ENCODE results near the gene EPHA6. TPM values are rescaled to one million over a fixed set of nuclear protein-coding genes. Genes with fewer than 3 reads are reported as not detected.
A peak's percentile ranks its signal among the peaks of the same experiment; 100 is the strongest.
"Not testable (repeated sequence)": the region's sequence is repeated elsewhere in the genome, so short reads cannot be mapped to it uniquely, and the experiment has no call there.

The EPHA6 gene
- polyA plus RNA-seq, 3 donors, result 0.73 to 0.96 (median 0.74) TPM

DNA sequence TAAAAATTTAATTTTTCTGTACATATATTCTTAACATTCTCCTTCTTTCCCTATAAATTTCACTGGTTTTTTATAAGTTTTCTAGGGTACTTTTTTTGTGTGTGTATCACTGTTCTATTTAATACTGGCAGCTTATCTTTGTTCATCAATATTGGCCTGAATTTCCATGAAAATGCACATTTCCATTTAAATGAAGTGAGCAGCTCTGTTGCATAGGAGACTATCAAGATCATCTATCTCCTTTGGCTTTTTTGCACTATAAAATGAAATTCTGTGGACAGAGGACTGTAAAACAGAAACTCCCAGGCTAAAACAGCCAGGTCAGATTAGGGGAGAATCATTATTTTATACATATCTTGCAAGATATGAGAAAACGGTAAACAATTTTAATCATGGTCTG lies 673.2 kb downstream of the EPHA6 start:
- no peak for DNase-seq (ENCODE audit: extremely low read depth in 1 of 11, low read depth in 9 of 11, low spot score in 4 of 11)

DNA sequence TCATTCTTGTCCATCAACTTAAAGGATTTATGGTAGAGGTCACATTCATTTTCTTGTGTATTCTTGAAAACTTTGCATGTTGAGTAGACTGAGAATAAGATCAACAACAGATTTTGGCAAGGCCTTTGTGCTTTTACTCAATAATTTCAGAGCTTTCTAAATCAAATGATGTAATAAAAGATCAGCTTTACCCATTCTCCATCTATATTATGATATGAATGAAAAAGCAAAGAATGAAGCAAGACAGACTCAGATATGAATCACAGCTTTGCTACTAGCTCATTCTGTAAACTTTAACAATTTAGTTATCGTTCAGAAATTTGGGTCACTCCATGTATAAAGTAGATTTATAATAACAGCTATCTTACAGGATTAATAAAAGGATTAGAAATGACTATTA lies 674.3 kb downstream of the EPHA6 start:
- no peak for DNase-seq (ENCODE audit: extremely low read depth in 1 of 11, low read depth in 9 of 11, low spot score in 4 of 11)

DNA sequence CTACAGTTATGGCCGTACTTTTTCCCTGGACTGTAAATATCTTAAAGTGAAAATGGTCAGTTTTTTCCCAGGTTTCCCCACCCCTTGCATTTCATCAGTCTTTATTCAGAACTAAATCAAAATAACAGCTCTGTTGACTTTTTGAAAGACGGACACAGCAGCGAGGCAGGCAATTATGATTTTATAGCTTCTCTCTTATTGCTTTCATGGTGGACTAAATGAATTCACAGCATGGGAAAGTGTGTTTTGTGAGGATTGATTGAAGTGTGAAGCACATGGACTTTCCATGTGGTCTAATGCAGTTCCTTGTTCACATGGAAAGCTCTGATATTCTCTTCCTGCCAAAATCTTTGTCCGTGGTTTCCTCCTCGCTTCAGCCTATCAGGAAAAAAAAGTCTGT lies 681.5 kb downstream of the EPHA6 start:
- no peak for DNase-seq (ENCODE audit: extremely low read depth in 1 of 11, low read depth in 9 of 11, low spot score in 4 of 11)

DNA sequence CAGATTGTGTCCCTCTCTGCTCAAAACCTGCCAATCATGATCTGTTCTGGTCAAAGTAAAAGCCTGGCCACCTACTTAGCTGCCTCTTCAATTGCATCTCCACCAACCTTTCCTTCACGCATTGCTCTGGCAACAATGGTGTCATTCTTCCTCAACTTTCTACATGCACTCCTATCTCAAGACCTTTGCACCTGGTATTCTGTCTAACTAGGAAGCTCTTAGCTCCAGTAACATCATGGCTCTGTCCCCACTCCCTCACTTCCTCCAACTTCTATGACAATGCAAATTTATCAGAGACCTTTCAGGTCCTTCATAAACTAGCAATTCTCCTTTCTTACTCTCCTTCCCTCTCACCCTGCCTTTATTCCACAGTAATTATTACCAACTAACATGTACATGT lies 682.7 kb downstream of the EPHA6 start:
- DNase-seq (ENCODE audit: extremely low read depth in 1 of 11, low read depth in 9 of 11, low spot score in 4 of 11), result no peak

DNA sequence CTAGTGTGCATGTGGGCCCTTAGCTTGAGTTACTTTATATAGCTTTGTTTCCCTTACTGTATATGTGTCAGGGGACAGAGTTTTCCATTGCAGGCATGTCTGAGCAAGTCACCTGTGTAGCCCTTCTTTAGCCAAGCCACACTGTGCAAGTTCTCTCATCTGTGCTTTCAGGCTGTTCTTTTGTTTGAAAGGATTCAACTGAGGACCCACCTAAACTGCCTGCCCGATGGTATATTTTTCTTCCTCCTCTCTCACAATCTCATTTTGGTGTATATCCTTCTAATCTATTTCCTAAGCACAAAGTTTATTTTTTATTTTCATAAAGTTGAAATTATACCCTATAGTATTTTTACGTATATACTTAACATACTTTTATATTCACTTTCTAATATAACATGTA lies 690.1 kb downstream of the EPHA6 start:
- no peak for DNase-seq (ENCODE audit: extremely low read depth in 1 of 11, low read depth in 9 of 11, low spot score in 4 of 11)

DNA sequence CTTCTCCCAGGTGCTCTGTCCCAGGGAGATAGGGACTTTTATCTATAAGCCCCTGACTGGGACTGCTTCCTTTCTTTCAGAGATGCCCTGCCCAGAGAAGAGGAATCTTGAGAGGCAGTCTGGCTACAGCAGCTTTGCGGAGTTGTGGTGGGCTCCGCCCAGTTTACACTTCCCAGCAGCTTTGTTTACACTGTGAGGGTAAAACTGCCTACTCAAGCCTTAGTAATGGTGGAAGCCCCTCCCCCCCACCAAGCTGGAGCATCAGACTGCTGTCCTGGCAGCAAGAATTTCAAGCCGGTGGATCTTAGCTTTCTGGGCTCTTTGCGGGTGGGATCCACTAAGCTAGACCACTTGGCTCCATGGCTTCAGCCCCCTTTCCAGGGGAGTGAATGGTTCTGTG lies 696.4 kb downstream of the EPHA6 start:
- no peak for DNase-seq (ENCODE audit: extremely low read depth in 1 of 11, low read depth in 9 of 11, low spot score in 4 of 11)

DNA sequence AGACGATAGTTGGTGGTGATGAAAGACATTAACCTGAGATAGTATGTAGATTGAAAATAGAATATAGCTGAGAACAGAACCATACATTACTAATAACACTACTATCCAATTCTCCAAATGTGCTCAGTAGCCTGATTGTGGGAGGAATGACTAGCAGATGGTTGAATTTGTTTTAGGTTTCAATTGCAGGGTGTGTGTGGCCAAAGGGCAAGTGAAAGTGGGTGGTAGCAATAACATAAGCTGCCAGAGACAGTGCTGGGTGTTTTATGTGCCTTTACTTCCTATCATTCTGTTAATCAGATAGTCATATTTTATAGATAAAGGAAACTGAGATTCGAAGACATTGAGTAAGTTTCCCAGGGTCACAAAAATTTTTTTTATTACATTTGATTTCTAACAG lies 700.7 kb downstream of the EPHA6 start:
- no peak for DNase-seq (ENCODE audit: extremely low read depth in 1 of 11, low read depth in 9 of 11, low spot score in 4 of 11)

DNA sequence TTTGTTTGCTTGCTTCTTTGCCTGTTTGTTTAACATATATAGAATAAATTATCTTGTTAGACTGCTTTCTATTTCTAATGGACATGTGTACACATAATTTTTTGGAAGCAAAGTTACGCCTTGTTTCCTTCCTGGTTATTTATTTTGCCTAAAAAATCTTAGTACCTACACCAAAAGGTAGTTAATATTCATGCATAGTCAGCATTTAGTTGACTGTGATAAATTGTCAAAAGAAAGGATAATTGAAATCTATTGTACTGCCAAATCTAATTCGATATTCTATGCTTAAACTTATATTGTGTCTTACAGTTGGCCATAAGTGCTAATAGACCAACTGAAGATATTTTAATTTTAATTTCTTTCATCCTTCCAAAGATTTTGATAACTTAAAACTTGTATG lies 716.3 kb downstream of the EPHA6 start:
- no peak for DNase-seq (ENCODE audit: extremely low read depth in 1 of 11, low read depth in 9 of 11, low spot score in 4 of 11)

DNA sequence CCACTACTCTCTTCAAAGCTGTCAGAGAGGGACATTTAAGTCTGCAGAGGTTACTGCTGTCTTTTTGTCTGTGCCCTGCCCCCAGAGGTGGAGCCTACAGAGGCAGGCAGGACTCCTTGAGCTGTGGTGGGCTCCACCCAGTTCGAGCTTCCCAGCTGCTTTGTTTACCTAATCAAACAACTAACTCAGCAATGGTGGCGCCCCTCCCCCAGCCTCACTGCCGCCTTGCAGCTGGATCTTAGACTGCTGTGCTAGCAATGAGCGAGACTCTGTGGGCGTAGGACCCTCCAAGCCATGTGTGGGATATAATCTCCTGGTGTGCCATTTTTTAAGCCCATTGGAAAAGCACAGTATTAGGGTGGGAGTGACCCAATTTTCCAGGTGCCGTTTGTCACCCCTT lies 733.2 kb downstream of the EPHA6 start:
- not testable (repeated sequence) for DNase-seq (ENCODE audit: extremely low read depth in 1 of 11, low read depth in 9 of 11, low spot score in 4 of 11)

DNA sequence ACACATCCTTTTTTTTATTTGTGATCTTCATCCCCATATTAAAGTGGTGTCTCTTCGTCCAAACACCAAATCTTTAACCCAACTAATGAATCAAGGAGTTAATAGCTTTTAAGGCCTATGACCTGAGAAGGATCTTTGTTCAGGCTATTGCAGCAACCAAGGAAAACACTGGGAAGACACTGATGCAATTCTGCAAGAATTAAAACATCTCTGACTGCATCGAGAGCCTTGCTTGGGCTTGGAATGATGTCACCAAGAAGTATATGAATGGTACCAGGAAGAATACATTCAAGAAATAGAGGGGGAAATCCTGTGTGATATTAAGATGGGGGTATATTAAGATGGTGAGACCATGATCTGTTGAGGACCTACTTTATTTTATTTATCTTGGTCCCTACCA lies 736.0 kb downstream of the EPHA6 start:
- DNase-seq (ENCODE audit: extremely low read depth in 1 of 11, low read depth in 9 of 11, low spot score in 4 of 11), result no peak

DNA sequence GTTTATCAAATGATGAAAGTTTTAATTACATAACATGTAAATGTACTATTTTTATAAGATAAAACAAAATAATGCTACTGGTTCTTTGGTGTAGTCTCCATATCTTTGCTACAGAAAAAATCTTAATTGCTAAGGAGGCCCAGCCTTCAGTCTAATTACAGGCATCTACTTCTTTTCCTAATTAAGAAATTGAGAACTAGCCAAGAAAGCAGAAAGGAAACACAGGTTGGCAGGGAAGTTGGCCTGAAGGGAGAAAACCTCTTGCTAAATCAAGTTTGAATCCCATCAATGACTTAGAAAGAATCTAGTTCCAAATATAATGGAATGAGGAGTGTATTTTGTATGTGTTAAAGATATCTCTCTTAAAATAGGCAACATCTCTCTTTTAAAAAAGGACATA lies 737.8 kb downstream of the EPHA6 start:
- no peak for DNase-seq (ENCODE audit: extremely low read depth in 1 of 11, low read depth in 9 of 11, low spot score in 4 of 11)

DNA sequence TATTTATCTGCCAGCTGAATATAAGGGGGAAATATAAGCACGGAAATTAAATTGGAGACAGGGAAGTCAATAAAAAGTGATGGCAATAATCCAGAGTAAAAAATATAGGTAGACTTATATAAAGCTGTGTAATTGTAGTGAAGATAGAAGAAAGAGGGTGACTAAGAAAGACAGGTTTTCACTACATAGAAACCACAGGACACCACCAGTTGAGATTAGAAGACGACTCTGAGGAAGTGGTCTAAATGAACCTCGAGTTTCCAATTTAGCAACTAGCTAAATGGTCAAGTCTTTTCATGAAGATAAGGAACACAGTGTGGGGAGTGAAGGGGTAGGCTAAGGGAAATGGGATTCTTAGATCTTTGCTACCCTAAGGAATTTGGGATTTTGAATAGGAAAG lies 761.3 kb downstream of the EPHA6 start:
- DNase-seq (ENCODE audit: extremely low read depth in 1 of 11, low read depth in 9 of 11, low spot score in 4 of 11), result no peak

DNA sequence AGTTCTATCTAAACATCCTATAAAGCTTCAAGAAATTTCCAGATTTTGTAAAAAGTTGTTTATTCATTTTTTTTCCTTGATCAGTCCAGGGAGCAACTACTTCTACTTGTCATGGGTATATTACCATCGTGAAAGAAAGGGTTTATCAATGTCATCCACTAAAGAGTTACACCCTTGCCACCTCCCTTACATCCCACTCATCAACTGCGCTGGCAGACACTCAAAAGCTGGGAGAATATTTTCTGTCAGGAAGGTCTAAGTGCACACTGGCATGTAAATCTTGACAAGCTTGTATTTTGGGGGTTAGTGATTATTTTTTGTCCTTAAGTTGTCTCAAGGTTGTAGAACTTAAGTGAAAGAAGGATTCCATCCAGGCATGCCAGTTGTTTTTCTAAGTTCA lies 761.8 kb downstream of the EPHA6 start:
- no peak for DNase-seq (ENCODE audit: extremely low read depth in 1 of 11, low read depth in 9 of 11, low spot score in 4 of 11)

DNA sequence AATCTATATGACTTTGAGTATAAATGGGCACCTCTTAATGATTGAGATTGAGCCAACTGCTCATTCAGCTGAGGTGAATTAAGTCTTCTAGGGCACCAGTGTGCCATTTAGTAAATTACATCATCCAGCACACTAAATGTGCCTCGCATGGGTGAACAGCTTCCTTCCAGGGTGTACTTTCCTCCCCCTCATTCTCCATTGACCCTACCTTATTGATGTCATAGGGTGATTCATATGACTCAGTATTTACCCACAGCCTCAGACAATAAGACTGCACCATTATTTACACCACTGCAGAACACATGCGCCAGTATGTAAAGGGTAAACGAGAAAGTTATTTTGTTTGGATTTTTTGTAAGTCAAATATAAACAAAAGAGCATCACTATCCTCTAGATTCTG lies 765.0 kb downstream of the EPHA6 start:
- DNase-seq (ENCODE audit: extremely low read depth in 1 of 11, low read depth in 9 of 11, low spot score in 4 of 11), result peak in 10 of 11 donors; percentile 10 to 60 (median 34)

DNA sequence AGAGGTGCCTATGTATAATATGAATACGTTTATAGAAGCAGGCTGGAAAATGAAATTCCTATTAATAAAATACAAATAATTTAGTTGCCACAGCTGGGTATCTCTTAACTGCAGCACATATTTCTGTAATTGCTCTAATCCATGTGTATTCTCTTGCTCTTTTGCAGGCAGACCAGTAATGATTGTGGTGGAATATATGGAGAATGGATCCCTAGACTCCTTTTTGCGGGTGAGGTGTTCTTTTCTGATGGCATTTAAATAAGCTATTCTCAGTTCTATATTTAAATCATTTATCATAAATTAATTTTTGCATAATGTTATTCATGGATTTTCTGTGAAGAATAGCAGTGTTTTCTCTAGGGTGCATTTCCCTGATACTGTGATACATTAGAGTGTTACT lies 796.2 kb downstream of the EPHA6 start:
- no peak for DNase-seq (ENCODE audit: extremely low read depth in 1 of 11, low read depth in 9 of 11, low spot score in 4 of 11)

DNA sequence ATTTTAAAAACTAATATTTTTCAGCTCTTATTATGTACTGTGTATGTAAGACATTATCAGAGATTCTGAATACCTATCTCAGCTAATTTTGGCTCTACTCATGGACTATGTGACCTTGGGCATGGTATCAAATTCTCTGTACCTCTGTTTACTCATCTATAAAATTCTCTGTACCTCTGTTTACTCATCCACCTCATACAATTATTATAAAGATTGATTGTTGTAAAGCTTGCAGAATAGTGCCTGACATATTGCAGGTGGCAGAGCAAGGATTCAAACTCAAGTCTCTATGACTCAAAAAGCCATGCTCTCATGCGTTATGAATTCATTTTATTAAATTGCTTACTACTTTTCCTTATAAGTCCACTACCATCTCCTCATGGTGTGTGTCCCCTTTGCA lies 798.2 kb downstream of the EPHA6 start:
- DNase-seq (ENCODE audit: extremely low read depth in 1 of 11, low read depth in 9 of 11, low spot score in 4 of 11), result no peak

DNA sequence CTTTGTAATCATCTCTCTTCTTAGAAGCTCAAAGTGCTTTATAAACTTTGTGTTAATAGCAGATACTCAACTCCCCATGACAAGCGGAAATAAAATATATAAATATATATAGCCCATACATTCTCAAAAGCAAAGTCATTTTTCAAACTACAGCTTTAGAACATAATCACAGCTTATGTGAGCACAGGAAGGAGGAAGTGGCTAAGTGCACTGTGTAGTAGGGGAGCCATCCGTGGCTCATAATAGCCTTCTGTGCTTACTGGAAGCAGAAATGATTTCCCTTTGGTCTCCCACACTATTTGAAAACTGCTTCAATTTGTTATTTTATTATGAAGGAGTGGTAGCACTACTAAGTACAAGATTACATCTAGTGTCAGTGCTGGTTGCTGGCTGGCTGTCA lies 798.7 kb downstream of the EPHA6 start:
- DNase-seq (ENCODE audit: extremely low read depth in 1 of 11, low read depth in 9 of 11, low spot score in 4 of 11), result no peak

DNA sequence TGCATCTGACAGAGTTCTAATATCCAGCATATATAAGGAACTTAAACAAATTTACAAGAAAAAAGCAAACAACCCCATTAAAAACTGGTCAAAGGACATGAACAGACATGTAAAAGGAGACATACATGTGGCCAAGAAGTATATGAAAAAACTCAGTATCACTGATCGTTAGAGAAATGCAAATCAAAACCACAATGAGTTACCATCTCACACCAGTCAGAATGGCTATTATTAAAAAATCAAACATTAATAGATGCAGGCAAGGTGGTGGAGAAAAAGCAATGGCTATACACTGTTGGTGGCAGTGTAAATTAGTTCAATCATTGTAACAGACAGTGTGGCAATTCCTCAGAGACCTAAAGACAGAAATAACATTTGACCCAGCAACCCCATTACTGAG lies 806.1 kb downstream of the EPHA6 start:
- not testable (repeated sequence) for DNase-seq (ENCODE audit: extremely low read depth in 1 of 11, low read depth in 9 of 11, low spot score in 4 of 11)

DNA sequence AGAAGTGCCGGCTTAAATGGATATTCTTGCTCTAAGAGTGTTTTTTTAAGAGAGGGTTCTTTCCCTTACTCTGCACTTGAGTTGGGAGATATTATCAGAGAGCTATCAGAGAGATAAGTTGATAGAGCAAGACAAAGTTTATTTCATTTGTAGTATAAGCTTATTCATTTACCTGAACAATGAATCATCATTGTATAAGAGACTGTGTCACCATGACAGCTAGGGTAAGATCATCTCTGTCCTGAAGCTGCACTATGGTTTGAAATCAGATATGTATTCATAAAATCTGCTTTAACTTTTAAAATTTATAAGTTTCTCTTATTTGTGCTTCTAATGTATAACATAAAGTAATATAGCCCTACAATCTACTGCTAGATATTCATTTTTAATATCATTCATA lies 822.1 kb downstream of the EPHA6 start:
- DNase-seq (ENCODE audit: extremely low read depth in 1 of 11, low read depth in 9 of 11, low spot score in 4 of 11), result no peak

DNA sequence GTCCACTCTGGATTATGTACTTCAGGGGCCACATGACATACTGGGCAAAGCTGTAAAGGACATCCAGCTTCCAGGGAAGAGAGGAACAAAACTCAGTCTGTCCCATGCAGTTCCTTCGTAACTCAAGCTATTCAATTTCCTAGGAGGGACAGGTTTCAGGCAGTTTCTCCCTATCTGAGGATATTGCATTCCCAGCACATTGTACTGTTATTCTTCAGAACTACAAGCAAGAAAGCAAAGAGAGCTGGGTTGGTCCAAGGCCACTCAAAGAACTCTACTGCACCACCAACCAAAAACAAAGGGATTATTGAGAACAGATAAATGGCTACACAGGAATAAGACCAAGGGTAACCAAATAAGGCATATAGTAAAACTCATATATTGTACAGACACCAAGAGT lies 832.5 kb downstream of the EPHA6 start:
- DNase-seq (ENCODE audit: extremely low read depth in 1 of 11, low read depth in 9 of 11, low spot score in 4 of 11), result no peak

DNA sequence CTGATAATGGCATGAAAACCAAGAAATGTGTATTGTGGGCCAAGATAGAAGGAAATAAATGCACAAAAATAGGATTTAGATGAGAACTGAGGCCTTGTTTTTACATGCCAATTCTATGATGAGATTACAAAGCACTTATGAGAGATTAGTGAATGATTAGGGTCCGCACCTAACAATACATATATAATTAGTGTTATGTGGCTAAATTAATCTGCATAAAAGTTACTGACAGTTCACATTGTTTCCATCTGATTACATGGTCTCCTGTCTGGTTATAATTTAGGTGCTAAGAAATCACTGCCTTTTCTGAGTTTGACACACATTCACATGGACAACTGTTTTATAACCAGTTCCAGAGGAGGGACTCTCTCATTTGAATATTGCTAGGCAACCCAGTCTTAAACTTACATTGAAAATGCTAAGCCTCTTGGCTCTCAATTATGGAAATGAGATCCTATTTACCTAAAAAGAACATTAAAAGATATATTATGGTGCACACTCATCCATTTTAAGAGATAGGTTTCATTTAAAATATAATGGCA lies 833.1 kb downstream of the EPHA6 start:
- DNase-seq (ENCODE audit: extremely low read depth in 1 of 11, low read depth in 9 of 11, low spot score in 4 of 11), result no peak

DNA sequence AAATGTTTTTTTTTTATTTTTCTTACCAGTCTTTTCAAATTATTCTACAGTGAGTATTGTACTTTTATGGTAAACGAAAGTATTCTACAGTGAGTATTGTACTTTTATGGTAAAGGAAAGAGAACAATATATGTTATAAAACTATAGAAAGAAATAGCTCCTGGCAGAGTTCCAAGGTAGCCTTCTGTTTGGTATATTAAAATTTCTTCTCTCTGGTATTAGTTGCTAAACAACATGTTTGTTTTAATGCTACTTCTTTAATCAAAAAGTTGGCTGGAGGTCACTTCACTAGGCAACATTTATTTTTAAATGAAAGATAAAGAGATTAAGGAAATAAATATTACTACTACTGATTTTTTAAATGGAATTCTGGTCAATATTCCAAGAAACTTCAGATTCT lies 841.6 kb downstream of the EPHA6 start:
- no peak for DNase-seq (ENCODE audit: extremely low read depth in 1 of 11, low read depth in 9 of 11, low spot score in 4 of 11)

Data from renal cortex interstitium (tissue), 11 donors.